ENCODE data around the gene KLHL2.
"Not testable (repeated sequence)": the region's sequence is repeated elsewhere in the genome, so short reads cannot be mapped to it uniquely, and the experiment has no call there.

The KLHL2 gene

DNA sequence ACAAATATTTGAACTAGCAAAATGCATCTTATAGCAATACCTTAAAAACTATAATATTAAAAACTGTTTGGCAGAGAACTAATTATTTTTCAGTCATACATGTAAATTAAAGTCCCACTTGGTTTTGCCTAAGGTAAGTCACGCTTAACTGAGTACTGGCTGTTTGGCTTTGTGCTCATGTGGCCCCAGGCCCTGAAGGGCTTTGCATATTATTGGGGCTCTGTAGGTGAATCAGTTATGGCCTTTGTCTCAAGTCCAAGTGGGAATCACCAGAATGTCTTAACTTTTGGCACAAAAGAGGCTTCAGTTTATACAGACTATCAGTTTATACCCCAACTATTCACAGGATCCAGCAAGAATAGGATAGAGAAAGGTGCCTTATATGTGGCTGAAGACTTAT, 29.5 kb downstream of the KLHL2 start:
- DNase-seq = not testable (repeated sequence)

GRCh38 chr4:165238041-165238640, 30.8 kb downstream of the KLHL2 start:
- DNase-seq = not testable (repeated sequence)

GRCh38 chr4:165240761-165241160, 33.4 kb downstream of the KLHL2 start:
- DNase-seq = not testable (repeated sequence)

- DNase-seq = not testable (repeated sequence)
Observed at GRCh38 chr4:165244148-165244547, 36.8 kb downstream of the KLHL2 start.

- DNase-seq = not testable (repeated sequence)
Observed at GRCh38 chr4:165244587-165245186, 37.3 kb downstream of the KLHL2 start.

DNA sequence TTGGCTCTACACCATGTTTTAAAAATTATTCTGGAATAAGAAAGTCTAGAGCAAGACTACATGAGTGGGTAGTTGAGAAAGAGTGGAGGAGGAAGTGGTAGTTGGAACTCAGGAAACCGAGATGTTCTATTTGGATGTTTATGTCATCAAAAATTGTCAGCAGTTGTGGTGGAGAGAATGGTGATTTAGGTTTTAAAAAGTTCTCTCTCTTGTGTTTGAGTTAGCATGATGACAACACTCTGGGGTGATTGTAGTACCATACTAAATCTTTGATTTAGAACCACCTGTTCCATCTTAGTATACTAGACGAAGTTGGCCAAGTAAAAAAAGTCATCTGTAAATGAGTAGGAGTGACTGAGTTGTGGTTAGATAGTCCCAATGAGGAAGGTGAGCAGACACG, 40.7 kb downstream of the KLHL2 start:
- no peak for DNase-seq

DNA sequence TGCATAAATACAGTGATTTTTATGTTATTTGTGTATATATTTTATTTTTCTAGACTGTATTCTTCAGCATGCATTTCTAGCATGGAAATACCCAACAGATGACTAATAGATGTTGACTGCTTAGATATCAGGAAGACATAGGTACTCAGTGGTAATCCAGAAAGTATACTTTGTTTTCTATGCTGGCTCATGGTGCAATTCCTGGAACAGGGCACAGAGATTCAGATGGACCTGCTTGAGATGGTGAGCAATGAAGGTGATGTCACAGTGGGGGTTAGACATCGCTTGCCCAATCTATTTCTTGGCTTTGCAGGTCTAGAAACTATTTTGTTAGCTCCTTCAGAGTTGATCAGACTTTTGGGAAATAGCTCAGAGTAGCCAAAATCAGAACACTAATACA, 41.5 kb downstream of the KLHL2 start:
- DNase-seq = not testable (repeated sequence)

DNA sequence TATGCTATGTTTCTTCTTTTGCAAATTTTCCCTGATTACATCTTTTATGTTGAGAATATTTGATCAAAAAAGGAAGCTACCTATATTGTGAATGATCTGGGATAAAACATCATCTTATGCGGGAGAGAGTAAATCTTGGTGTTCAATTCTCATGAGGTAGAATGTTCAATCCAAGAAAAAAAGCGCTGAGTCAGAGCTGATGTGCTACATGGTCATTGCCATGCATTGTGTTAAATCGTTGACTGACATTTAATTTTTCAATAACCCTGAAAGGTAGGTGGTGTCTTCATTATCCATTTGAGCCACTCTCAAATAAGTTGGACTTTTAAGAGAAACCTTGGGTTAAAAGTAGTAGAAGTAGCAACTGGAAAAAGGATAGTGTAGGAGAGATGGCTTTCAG, 47.4 kb downstream of the KLHL2 start:
- DNase-seq = not testable (repeated sequence)

DNA sequence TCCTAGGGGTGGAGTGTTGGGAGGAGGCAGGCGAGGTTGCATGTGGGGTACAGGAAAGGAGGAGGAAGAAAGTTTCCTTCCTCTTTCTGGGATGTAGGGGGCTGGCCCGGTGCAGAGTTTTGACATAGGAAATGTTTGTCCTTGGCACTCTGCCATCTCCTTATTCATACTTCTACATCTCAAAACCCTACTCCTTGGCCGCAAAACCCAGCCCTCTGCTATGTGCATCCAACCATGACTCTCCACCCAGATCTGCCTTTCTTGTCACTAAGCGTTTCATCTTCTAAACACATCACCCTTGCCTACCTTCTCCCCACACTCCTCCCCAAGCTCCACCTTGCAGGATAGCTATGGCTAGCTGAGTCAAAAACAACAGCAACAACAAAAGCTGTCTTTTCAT, 48.1 kb downstream of the KLHL2 start:
- DNase-seq = not testable (repeated sequence)

DNA sequence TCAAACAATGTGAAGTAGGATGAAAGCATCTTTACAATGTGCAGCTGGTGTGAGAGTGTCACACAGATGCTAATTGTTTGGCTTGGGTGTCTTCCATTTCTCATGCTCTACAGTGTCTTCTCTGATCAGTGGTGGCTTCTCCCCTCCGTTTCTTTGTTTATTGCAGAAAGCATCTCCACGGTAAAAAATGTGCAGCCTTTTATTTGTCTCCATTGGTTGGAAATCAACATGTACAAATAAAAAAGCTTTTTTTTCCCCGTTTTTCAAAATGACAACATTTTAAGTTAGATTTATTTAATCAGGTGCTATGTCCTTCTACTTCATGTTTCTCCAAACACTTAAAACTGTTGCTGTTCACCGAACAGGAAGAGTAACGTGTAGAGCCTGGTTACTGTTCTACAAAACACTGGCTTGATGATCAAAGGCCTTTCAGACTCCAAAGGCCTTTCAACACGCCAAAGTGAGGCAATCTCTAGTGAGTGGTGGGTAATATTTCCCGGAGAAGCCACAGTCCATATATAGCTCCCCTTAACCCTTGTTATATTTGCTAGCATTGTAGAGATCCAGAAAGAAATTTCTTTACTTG, 48.8 kb downstream of the KLHL2 start:
- peak; percentile 41 for DNase-seq

GRCh38 chr4:165259776-165260175, 52.4 kb downstream of the KLHL2 start:
- DNase-seq = not testable (repeated sequence)

DNA sequence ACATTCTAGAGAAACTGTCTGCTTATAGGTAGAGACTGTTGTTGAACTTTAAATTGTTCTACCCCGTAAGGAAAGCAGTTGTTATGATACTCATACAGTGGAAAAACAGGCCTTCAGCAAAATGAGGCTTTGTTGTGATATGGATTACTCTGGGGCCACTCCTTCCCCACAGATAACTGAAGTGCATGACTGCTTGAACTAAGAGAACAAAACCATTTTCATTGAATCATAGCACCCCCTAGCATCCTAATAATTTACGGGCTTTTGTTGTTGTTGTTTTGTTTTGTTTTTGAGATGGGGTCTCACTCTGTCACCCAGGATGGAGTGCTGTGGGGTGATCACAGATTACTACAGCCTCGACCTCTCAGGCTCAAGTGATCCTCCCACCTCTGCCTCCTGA, 54.9 kb downstream of the KLHL2 start:
- not testable (repeated sequence) for DNase-seq

DNA sequence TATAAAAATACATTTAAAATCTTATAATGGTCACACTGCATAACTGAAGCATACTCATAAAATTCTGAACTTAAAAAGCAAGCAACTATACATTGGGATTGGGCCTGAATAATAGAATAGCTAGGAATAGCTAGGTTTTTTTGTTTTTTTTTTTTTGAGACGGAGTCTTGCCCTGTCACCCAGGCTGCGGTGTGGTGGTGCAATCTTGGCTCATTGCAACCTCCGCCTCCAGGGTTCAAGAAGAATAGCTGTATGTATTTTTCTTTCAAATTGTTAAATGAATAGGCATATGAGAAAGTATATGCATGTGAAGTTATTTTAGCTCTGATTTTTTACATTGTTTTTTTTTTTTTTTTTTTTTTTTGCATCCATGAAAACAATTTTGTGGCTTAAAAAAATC, 56.1 kb downstream of the KLHL2 start:
- DNase-seq = not testable (repeated sequence)

DNA sequence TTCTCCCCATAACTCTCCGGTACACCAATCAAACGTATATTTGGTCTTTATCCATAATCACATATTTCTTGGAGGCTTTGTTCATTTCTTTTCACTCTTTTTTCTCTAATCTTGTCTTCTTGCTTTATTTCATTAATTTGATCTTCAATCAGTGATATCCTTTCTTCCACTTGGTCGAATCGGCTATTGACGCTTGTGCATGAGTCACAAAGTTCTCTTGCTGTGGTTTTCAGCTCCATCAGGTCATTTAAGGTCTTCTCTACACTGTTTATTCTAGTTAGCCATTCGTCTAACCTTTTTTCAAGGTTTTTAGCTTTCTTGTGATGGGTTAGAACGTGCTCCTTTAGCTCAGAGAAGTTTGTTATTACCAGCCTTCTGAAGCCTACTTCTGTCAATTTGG, 62.6 kb downstream of the KLHL2 start:
- DNase-seq = not testable (repeated sequence)

DNA sequence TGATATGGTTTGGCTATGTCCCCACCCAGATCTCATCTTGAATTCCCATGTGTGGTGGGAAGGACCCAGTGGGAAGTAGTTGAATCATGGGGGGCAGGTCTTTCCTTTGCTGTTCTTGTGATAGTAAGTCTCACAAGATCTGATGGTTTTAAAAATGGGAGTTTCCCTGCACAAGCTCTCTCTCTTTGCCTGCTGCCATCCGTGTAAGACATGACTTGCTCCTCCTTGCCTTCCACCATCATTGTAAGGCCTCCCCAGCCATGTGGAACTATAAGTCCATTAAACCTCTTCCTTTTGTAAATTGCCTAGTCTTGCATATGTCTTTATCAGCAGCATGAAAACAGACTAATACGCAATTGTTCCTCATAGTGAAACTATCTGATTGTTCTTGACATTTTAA, 66.1 kb downstream of the KLHL2 start:
- not testable (repeated sequence) for DNase-seq

GRCh38 chr4:165275357-165275756, 68.0 kb downstream of the KLHL2 start:
- DNase-seq = not testable (repeated sequence)

DNA sequence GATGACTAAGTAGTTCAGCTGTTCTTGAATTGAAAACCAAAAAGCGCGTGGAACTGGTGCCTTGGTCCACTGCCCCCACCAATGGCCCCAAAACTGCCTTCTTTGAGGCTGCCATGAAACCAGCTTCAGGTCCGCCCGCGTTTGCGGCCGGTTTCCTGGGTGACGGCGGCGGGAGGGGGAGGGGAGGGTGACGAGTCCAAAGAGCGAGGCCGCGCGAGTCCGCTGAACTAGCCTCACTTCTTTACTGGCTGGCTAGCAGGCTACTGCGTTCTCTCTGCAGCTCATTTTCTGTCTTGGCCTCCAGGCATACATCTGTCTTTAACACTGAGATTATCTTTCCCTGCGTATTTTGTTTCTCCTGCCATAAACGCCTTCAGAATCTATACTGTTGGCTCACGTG, 72.2 kb downstream of the KLHL2 start:
- DNase-seq = not testable (repeated sequence)

DNA sequence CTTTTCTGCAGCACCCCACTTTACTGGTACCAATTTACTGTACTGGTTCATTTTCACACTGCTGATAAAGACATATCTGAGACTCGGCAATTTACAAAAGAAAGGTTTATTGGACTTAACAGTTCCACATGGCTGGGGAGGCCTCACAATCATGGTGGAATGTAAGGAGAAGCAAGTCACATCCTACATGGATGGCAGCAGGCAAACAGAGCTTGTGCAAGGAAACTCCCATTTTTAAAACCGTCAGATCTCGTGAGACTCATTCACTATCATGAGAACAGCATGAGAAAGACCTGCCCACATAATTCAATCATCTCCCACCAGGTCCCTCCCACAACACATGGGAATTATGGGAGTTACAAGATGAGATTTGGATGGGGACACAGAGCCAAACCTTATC, 77.3 kb downstream of the KLHL2 start:
- not testable (repeated sequence) for DNase-seq

DNA sequence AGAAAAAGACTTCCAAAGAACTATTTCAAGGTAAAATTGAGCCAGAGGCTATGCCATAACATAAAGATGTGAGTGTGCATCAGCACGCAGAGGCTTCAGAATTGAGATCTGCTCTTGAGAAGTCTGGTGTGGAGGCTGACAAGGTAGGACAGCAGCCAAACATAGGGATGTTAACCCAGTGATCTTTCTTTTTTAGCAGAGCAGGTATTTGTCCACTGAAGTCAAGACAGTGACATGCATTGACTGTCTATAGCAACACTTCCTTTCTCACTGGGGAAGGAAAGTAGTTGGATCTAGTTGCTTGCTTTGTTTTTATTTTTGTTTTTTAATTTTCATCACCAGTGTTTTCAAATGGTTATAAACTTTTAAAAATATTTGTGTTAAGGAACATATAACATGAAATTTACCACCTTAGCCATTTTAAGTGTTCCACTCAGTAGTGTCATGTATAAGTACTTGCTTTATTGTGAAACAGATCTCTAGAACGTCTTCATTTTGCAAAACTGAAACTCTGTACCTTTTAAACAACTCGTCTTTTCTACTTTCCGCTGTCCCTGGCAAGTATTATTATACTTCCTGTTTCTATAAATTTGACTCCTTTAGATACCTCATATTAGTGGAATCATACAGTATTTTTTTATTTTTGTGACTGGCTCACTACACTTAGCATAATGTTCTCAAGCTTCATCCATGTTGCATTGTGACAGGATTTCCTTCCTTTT, 79.4 kb downstream of the KLHL2 start:
- not testable (repeated sequence) for DNase-seq

DNA sequence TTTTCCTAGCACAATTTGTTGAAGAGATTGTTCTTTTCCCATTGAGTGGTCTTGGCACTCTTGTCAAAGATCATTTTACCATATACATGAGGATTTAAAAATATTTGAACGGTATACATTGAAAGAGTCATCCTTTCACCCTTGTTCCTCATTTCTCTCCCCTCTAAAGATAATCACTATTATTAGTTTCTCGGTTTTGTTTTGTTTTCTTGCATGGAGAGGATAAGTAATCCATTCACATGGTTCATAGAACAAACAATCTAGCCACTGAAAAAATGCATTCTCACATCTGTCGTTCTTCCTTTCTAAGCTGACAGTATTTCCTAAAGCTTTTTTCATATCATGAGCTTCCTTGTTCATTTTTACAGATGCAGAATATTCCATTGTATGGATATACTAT, 80.9 kb downstream of the KLHL2 start:
- DNase-seq = no peak

- DNase-seq = no peak
Observed at GRCh38 chr4:165288639-165289422, 81.5 kb downstream of the KLHL2 start.

DNA sequence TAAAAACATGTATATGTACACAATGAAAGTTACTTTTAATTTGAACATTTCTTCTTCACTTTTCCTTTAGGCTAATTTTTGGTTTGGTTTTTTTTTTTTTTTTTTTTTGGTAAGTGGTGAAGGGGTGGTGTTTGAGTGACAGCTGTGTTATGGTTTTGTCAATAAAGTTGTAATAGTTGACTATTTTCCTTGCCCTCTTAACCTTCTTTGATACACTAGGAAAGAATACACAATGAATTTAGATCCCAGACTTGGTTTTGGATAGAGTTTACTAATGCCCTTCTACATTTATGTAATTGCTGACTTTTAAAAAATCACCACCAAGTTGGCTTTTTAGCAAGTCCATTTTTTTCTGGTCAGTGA, 82.0 kb downstream of the KLHL2 start:
- no peak for DNase-seq

GRCh38 chr4:165293061-165293460, 85.7 kb downstream of the KLHL2 start:
- no peak for DNase-seq

Measured in NCI-H2029 treated with DMSO at 0.1 percent for 48 hours (cell line).